Activated CD4-positive, alpha-beta T cell treated with anti-CD3 and anti-CD28 coated beads for 36 hours (primary cell): ENCODE measurements around the gene PNPO. TPM values are rescaled to one million over a fixed set of nuclear protein-coding genes. Genes with fewer than 3 reads are reported as not detected.

Experiments used
- ATAC-seq: fragments of 200-7000 bp; cut with Tn5 transposase; one replicate; pipeline ENCODE4 v1.10.0; 2021; ENCODE audit warnings: mild to moderate bottlenecking, moderate library complexity
- CTCF ChIA-PET: fragments of 350-600 bp; sonication (Branson Sonifier 250); formaldehyde crosslinking; loops from one replicate; lab custom pipeline; 2021; ENCODE audit warnings: antibody characterized with exemption; lab: Charles Lee
- POLR2A ChIA-PET: fragments of 350-600 bp; sonication (Branson Sonifier 250); formaldehyde crosslinking; loops from one replicate; lab custom pipeline; 2021; ENCODE audit warnings: antibody characterized with exemption, inconsistent platforms; lab: Charles Lee
- DNase-seq: peaks from one replicate; pipeline ENCODE4 v3.0.0-alpha.2; 2020
- H3K27ac Mint-ChIP-seq: one replicate; pipeline ENCODE4 v1.8.0; 2021; ENCODE audit warnings: mixed read lengths
- H3K27me3 Mint-ChIP-seq: one replicate; pipeline ENCODE4 v1.8.0; 2021; ENCODE audit warnings: mixed read lengths
- H3K36me3 Mint-ChIP-seq: one replicate; pipeline ENCODE4 v1.8.0; 2021; ENCODE audit warnings: low read depth, mixed read lengths
- H3K4me1 Mint-ChIP-seq: one replicate; pipeline ENCODE4 v1.8.0; 2021; ENCODE audit warnings: mixed read lengths
- H3K4me3 Mint-ChIP-seq: one replicate; pipeline ENCODE4 v1.8.0; 2021; ENCODE audit warnings: mild to moderate bottlenecking, moderate library complexity, mixed read lengths
- H3K9me3 Mint-ChIP-seq: one replicate; pipeline ENCODE4 v1.8.0; 2021; ENCODE audit warnings: low read depth, mixed read lengths
- intact Hi-C, 2 experiments: fragments of 100-400 bp; cut with DNase I in 1 of 2; cut with micrococcal nuclease in 1 of 2; formaldehyde crosslinking; loops; one replicate each; pipeline versions ENCODE4 v1.14.2 to v1.15.1; 2022 to 2024; cut with DNase I, micrococcal nuclease
- total RNA-seq, 2 experiments: library from RNA; stranded (reverse); gene quantifications; one replicate each; pipeline ENCODE4 v1.2.3, GENCODE V29; 2021

The PNPO gene
- total RNA-seq, result 10 to 100 TPM; 29.7 to 41.0 TPM

GRCh38 chr17:47941246-47942095 is at the start of gene PNPO:
Gene PNPO (plus strand): TSS chr17:47941571. CDS start chr17:47941676, 105 bp downstream.
- H3K27ac Mint-ChIP-seq, result peak within 1 kb of the TSS; percentile 91
- intact Hi-C loops, result loop anchor here (1.0 to 10.0 kb wide), 9 partner anchors 29 to 1017 kb away; partner anchors contain the start of genes SP2 (in 2 of the 2), CBX1 (in 1 of the 2), GOSR2 (in 1 of the 2) and KPNB1 (in 1 of the 2)
- H3K36me3 Mint-ChIP-seq, result peaks cover 22% of the 10 kb centered on the region
- ATAC-seq, result peak; percentile 99
- ChIA-PET CTCF (interaction anchor here (0.6 to 12.5 kb wide), 24 partner anchors 9 to 968 kb away, joined by 3 to 222 read pairs (median 4); partner anchors contain the start of gene CDK5RAP3), POLR2A (interaction anchor here (0.9 to 3.9 kb wide), 6 partner anchors 9 to 104 kb away, joined by 3 to 15 read pairs (median 6); partner anchors contain the start of genes CDK5RAP3 and SP2)
- H3K9me3 Mint-ChIP-seq, result peaks cover 3% of the 10 kb centered on the region
- peak; percentile 98 for DNase-seq
- H3K27me3 Mint-ChIP-seq, result no peaks in the 10 kb centered on the region
- H3K4me1 Mint-ChIP-seq, result peaks cover 64% of the 10 kb centered on the region
- peak within 1 kb of the TSS; percentile 95 for H3K4me3 Mint-ChIP-seq

GRCh38 chr17:47894498-47895346 is 46.6 kb upstream of the PNPO start:
- Mint-ChIP-seq H3K4me1 (peaks cover 38% of the 10 kb centered on the region), H3K4me3 (peak overlapping the region; percentile 96), H3K36me3 (peaks cover 14% of the 10 kb centered on the region), H3K27ac (peak overlapping the region; percentile 94), H3K9me3 (no peaks in the 10 kb centered on the region), H3K27me3 (no peaks in the 10 kb centered on the region)
- intact Hi-C loops, result loop anchor here (1.0 to 5.0 kb wide), 3 partner anchors 53 to 792 kb away; partner anchors contain the start of gene SCRN2 (in 2 of the 2)
- DNase-seq (no peak), ATAC-seq (no peak)
- ChIA-PET POLR2A (interaction anchor here (0.6 to 1.5 kb wide), 13 partner anchors 10 to 202 kb away, joined by 3 to 22 read pairs (median 4); partner anchors contain the start of genes CDK5RAP3, LRRC46, MRPL10 and PNPO), CTCF (interaction anchor here (0.7 to 17.0 kb wide), 12 partner anchors 32 to 724 kb away, joined by 3 to 414 read pairs (median 4); partner anchors contain the start of genes CDK5RAP3, LRRC46, MRPL10 and SCRN2)

- no peak for ATAC-seq
- intact Hi-C loops, result loop anchor here (1.0 to 5.0 kb wide), 3 partner anchors 54 to 793 kb away; partner anchors contain the start of gene SCRN2 (in 2 of the 2)
- Mint-ChIP-seq H3K27ac (peak overlapping the region; percentile 94), H3K4me3 (peak overlapping the region; percentile 96), H3K4me1 (peaks cover 43% of the 10 kb centered on the region), H3K36me3 (peaks cover 16% of the 10 kb centered on the region), H3K9me3 (no peaks in the 10 kb centered on the region), H3K27me3 (no peaks in the 10 kb centered on the region)
- ChIA-PET POLR2A (interaction anchor here (0.5 to 1.5 kb wide), 18 partner anchors 11 to 246 kb away, joined by 3 to 22 read pairs (median 4); partner anchors contain the start of genes CDK5RAP3, KPNB1, LRRC46 and MRPL10), CTCF (interaction anchor here (0.7 to 1.7 kb wide), 14 partner anchors 33 to 724 kb away, joined by 3 to 17 read pairs (median 4); partner anchors contain the start of genes CDK5RAP3, LRRC46, MRPL10 and SCRN2)
- peak; percentile 61 for DNase-seq
Observed at GRCh38 chr17:47895347-47895855, 46.0 kb upstream of the PNPO start.

DNA sequence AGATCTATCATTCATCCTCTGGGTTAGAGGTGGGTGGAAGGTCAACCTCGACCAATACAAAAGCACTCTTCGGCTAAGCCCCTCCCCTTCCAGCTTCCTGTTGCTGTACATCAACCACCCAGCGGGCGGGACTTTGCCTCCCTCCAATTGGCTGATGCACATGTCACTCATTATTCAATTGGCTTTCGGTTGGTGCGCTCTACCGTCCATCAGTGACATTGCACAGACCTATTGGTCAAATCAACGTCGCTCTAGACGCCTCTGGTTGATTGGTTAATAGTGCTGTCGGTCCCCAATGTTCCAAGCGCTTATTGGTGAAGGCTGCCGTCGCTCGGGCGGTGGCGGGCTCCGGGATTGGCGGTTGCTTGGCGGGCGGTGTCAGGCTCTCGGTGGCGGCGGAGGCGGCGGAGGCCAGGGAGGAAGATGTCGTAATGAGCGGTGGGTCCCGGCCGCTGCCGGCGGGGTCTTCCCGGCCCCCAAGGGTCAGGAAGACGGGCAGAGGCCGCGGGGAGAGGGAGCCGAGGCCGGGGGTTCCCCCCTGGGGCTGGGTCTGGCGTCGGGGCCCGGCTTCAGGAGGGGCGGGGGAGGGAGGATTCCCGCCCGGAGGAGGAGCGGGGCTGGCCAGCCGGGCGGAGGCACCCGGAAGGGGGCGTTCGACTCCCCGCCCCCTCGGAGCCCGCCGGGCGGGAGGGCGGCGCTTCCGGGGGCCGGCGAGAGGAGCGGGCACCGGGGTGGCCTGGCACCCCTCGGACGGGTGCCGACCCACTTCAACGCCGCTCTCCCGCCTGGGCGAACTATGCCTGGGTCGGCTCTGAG is 45.3 kb upstream of the PNPO start, which contains the start of gene SP2:
Gene SP2 (plus strand): TSS at position 381 of the 816 bp plus-strand sequence. CDS start 51 bp downstream, at position 432.
- Mint-ChIP-seq H3K27ac (peak within 1 kb of the TSS; percentile 96), H3K27me3 (no peaks in the 10 kb centered on the region), H3K4me3 (peak within 1 kb of the TSS; percentile 96), H3K36me3 (peaks cover 16% of the 10 kb centered on the region), H3K4me1 (peaks cover 46% of the 10 kb centered on the region), H3K9me3 (no peaks in the 10 kb centered on the region)
- intact Hi-C loops, result loop anchor here (1.0 to 5.0 kb wide), 12 partner anchors 45 to 996 kb away; partner anchors contain the start of genes PNPO (in 2 of the 2), SCRN2 (in 2 of the 2), ATP5MC1 (in 1 of the 2) and CBX1 (in 1 of the 2)
- DNase-seq (peak; percentile 99), ATAC-seq (peak; percentile 94)
- CTCF ChIA-PET, result interaction anchor here (0.6 to 1.7 kb wide), 20 partner anchors 33 to 723 kb away, joined by 3 to 17 read pairs (median 4); partner anchors contain the start of genes CDK5RAP3, LRRC46, MRPL10 and SCRN2
- POLR2A ChIA-PET, result interaction anchor here (0.5 to 1.5 kb wide), 17 partner anchors 12 to 247 kb away, joined by 3 to 22 read pairs (median 4); partner anchors contain the start of genes CDK5RAP3, KPNB1, LRRC46 and MRPL10

- CTCF ChIA-PET, result interaction anchor here (0.6 to 1.1 kb wide), 7 partner anchors 22 to 74 kb away, joined by 3 to 6 read pairs (median 4); partner anchors contain the start of genes CDK5RAP3 and SCRN2
- no peak for ATAC-seq
- intact Hi-C loops, result loop anchor here (1.0 to 5.0 kb wide), 11 partner anchors 44 to 995 kb away; partner anchors contain the start of genes PNPO (in 2 of the 2), ATP5MC1 (in 1 of the 2), CBX1 (in 1 of the 2) and KPNB1 (in 1 of the 2)
- no peak for DNase-seq
- Mint-ChIP-seq H3K36me3 (peaks cover 16% of the 10 kb centered on the region), H3K27me3 (no peaks in the 10 kb centered on the region), H3K27ac (peak overlapping the region; percentile 96), H3K4me1 (peaks cover 44% of the 10 kb centered on the region), H3K4me3 (peak overlapping the region; percentile 96), H3K9me3 (no peaks in the 10 kb centered on the region)
- POLR2A ChIA-PET, result interaction anchor here (0.5 kb wide), 1 partner anchor 204 kb away, joined by 3 read pairs; no protein-coding TSS in a partner anchor
Observed at GRCh38 chr17:47896672-47897490, 44.5 kb upstream of the PNPO start.

GRCh38 chr17:47897561-47897960 is 43.8 kb upstream of the PNPO start:
- ChIA-PET CTCF (interaction anchor here (0.7 to 1.6 kb wide), 6 partner anchors 21 to 73 kb away, joined by 4 to 6 read pairs (median 4); partner anchors contain the start of genes CDK5RAP3, LRRC46, MRPL10 and SCRN2), POLR2A (interaction anchor here (0.5 to 0.6 kb wide), 2 partner anchors 44 to 205 kb away, joined by 3 to 6 read pairs; partner anchors contain the start of gene PNPO)
- DNase-seq (no peak), ATAC-seq (no peak)
- intact Hi-C loops, result loop anchor here (5.0 kb wide), 2 partner anchors 125 to 795 kb away; no protein-coding TSS in a partner anchor
- Mint-ChIP-seq H3K9me3 (no peaks in the 10 kb centered on the region), H3K4me3 (peak overlapping the region; percentile 96), H3K27me3 (no peaks in the 10 kb centered on the region), H3K36me3 (peaks cover 16% of the 10 kb centered on the region), H3K27ac (peak overlapping the region; percentile 96), H3K4me1 (peaks cover 49% of the 10 kb centered on the region)

GRCh38 chr17:47898241-47898640 is 43.1 kb upstream of the PNPO start:
- ChIA-PET POLR2A (interaction anchor here (0.6 kb wide), 1 partner anchor 43 kb away, joined by 6 read pairs; the partner anchor contains the start of gene PNPO), CTCF (interaction anchor here (0.9 to 1.6 kb wide), 4 partner anchors 9 to 73 kb away, joined by 3 to 4 read pairs (median 4); partner anchors contain the start of genes CDK5RAP3, LRRC46, MRPL10 and SCRN2)
- Mint-ChIP-seq H3K4me1 (peaks cover 49% of the 10 kb centered on the region), H3K9me3 (no peaks in the 10 kb centered on the region), H3K4me3 (no peak overlapping the region), H3K27ac (no peak overlapping the region), H3K36me3 (peaks cover 18% of the 10 kb centered on the region), H3K27me3 (no peaks in the 10 kb centered on the region)
- DNase-seq, result no peak
- intact Hi-C loops, result loop anchor here (5.0 kb wide), 2 partner anchors 124 to 796 kb away; no protein-coding TSS in a partner anchor
- no peak for ATAC-seq

DNA sequence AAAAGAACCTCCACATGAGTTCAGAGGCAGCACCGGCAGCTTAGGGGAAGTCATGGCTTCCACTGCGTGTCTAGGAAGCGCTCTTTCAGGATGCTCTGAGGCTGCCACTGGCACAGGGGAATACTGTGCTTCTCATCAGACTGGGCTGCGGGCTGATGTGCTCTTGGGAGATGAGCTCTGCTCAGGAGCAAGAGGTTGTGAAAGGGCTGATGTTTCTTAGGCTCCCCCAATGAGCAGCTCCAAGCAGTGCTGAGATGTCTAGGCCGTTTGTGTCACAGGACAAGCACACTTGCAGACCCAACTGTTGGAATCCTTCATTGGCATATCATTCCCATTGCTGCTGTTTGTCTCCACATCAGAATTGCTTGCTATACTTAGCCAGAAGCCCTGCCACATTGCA is 41.7 kb upstream of the PNPO start:
- no peaks in the 10 kb centered on the region for H3K9me3 Mint-ChIP-seq
- H3K4me1 Mint-ChIP-seq, result peaks cover 41% of the 10 kb centered on the region
- no peak overlapping the region for H3K4me3 Mint-ChIP-seq
- intact Hi-C loops, result loop anchor here (5.0 kb wide), 2 partner anchors 123 to 797 kb away; no protein-coding TSS in a partner anchor
- CTCF ChIA-PET, result no interaction called here
- POLR2A ChIA-PET, result no interaction called here
- DNase-seq, result no peak
- H3K27me3 Mint-ChIP-seq, result no peaks in the 10 kb centered on the region
- ATAC-seq, result no peak
- H3K27ac Mint-ChIP-seq, result no peak overlapping the region
- peaks cover 16% of the 10 kb centered on the region for H3K36me3 Mint-ChIP-seq
